Lung (tissue), 12 donors: ENCODE measurements around the gene SESN2. TPM values are rescaled to one million over a fixed set of nuclear protein-coding genes. Genes with fewer than 3 reads are reported as not detected.

Experiments used
- ATAC-seq: fragments of 200-7000 bp; cut with Tn5 transposase; one replicate; pipeline ENCODE4 v1.9.1; 2020; ENCODE audit warnings: moderate number of reproducible peaks; ENCODE audit not compliant: insufficient read depth, low FRiP score
- DNase-seq, 3 donors: peaks; one replicate each; pipeline ENCODE4 v3.0.0-alpha.2; 2013 to 2017
- H3K27ac ChIP-seq, 2 donors: one replicate each; pipeline ENCODE4 v1.5.1; 2013; ENCODE audit warnings: mild to moderate bottlenecking in 2 of 2, moderate library complexity in 2 of 2, control low read depth in 1 of 2, inconsistent platforms in 1 of 2, low read depth in 1 of 2, low read length in 1 of 2
- H3K27me3 ChIP-seq, 3 donors: one replicate each; pipeline ENCODE4 v1.5.1; 2013; ENCODE audit warnings: low read length in 2 of 3; ENCODE audit not compliant: control insufficient read depth in 3 of 3, insufficient read depth in 3 of 3
- H3K36me3 ChIP-seq, 4 donors: one replicate each; pipeline ENCODE4 v1.5.1; 2013; ENCODE audit warnings: low read length in 4 of 4, mild to moderate bottlenecking in 1 of 4, moderate library complexity in 1 of 4; ENCODE audit not compliant: control insufficient read depth in 4 of 4, insufficient read depth in 4 of 4
- H3K4me1 ChIP-seq, 5 donors: one replicate each; pipeline ENCODE4 v1.5.1; 2013; ENCODE audit warnings: low read length in 5 of 5, mild to moderate bottlenecking in 2 of 5, moderate library complexity in 1 of 5; ENCODE audit not compliant: control insufficient read depth in 5 of 5, insufficient read depth in 5 of 5
- H3K4me3 ChIP-seq: one replicate; pipeline ENCODE4 v1.5.1; 2013; ENCODE audit warnings: mild to moderate bottlenecking, control low read depth, moderate library complexity
- H3K9ac ChIP-seq, 2 donors: one replicate each; pipeline ENCODE4 v1.5.1; 2013; ENCODE audit warnings: low read length in 2 of 2, control low read depth in 1 of 2; ENCODE audit not compliant: insufficient read depth in 1 of 2
- H3K9me3 ChIP-seq, 4 donors: one replicate each; pipeline ENCODE4 v1.5.1; 2013; ENCODE audit warnings: low read length in 3 of 4, mild to moderate bottlenecking in 1 of 4, moderate library complexity in 1 of 4; ENCODE audit not compliant: control insufficient read depth in 4 of 4, insufficient read depth in 3 of 4
- CTCF ChIP-seq: IDR thresholded peaks from 2 replicates; pipeline ENCODE4 v1.5.1; 2012; ENCODE audit warnings: mild to moderate bottlenecking; ENCODE audit errors: control extremely low read depth, extremely low read depth
- WGBS, 2 donors: extraction: QIAGEN DNeasy Blood & Tissue Kit; methylation state at CpG; one replicate each; pipeline ENCODE4 v1.1.7; 2013; 5-methylcytosine and 5-hydroxymethylcytosine counted together
- polyA plus RNA-seq, 2 donors: library from polyadenylated mRNA; stranded (reverse); fragments of 200-250 nt; gene quantifications; one replicate each; pipeline ENCODE4 v1.2.1, GENCODE V29; 2013
- total RNA-seq, 2 donors: library from RNA; depleted of rRNA in 1 of 2; stranded (reverse); fragments of >200 nt in 1 of 2; gene quantifications; one replicate each; pipeline ENCODE4 v1.2.1, GENCODE V29; 2014 to 2021
- donor health status: control.
- donor health status: control.
- donor health status: Bipolar disorder and iron deficiency.
- donor health status: healthy.
- donor health status: DM: yes; HTN: yes; CAD: no.

SESN2 gene
- total and polyA plus RNA-seq, 4 donors, result 3.3 to 19.4 (median 10.9) TPM

GRCh38 chr1:28288487-28288886, 29.2 kb downstream of the SESN2 start:
- H3K36me3 ChIP-seq, result no peaks in the 10 kb centered on the region
- TF ChIP-seq CTCF, result no peak
- no peak overlapping the region for H3K27ac ChIP-seq
- DNase-seq, result no peak
- H3K4me1 ChIP-seq, result no peaks in the 10 kb centered on the region
- no peak overlapping the region for H3K9ac ChIP-seq
- 91% methylated on average over 8 of the region's 8 CpGs for WGBS, 2 donors
- no peaks in the 10 kb centered on the region for H3K27me3 ChIP-seq
- H3K9me3 ChIP-seq, result no peaks in the 10 kb centered on the region
- no peak overlapping the region for H3K4me3 ChIP-seq
- no peak for ATAC-seq

- ATAC-seq (no peak), DNase-seq (no peak)
- Histone ChIP-seq H3K4me1 (no peaks in the 10 kb centered on the region), H3K9me3 (no peaks in the 10 kb centered on the region), H3K9ac (no peak overlapping the region), H3K36me3 (no peaks in the 10 kb centered on the region), H3K27ac (no peak overlapping the region), H3K4me3 (no peak overlapping the region), H3K27me3 (no peaks in the 10 kb centered on the region)
- no peak for TF ChIP-seq CTCF
- 70 to 73% methylated on average over 2 of the region's 2 CpGs for WGBS, 2 donors
These were observed 31.5 kb downstream of the SESN2 start for GRCh38 chr1:28290851-28291250.

DNA sequence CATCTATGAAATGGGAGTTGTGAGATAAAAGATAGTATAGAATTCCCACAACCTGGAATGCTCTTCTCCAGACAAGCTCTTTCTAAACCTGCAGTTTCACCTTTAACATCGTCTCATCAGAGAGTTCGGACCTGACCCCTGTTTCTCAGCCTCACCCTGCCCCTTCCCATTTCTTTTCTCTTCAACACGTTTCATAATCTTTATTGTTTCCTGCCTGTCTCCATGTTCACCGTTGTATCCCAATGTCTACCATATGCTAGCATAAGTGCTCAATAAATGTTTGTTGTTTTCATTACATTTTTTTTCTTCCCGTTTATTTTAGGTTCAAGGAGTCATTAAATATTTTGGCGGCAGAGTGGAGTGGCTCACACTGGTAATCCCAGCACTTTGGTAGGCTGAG, 32.4 kb downstream of the SESN2 start:
- no peak overlapping the region for H3K27ac ChIP-seq
- no peaks in the 10 kb centered on the region for H3K9me3 ChIP-seq

More for the DNA sequence above, 32.4 kb downstream of the SESN2 start:
- Histone ChIP-seq H3K27me3 (no peaks in the 10 kb centered on the region), H3K9ac (no peak overlapping the region), H3K4me1 (no peaks in the 10 kb centered on the region), H3K4me3 (no peak overlapping the region), H3K36me3 (no peaks in the 10 kb centered on the region)
- DNase-seq (no peak), ATAC-seq (no peak)
- TF ChIP-seq CTCF, result no peak
- WGBS, 2 donors, result 49 to 54% methylated on average over 6 of the region's 6 CpGs
